Ecto neural progenitor cell (in vitro differentiated cells): ENCODE data around the gene NR0B2.
A peak's percentile ranks its signal among the peaks of the same experiment; 100 is the strongest.
"Not testable (repeated sequence)": the region's sequence is repeated elsewhere in the genome, so short reads cannot be mapped to it uniquely, and the experiment has no call there.

Source experiments
- DNase-seq: peaks from one replicate; pipeline ENCODE4 v3.0.0-alpha.2; 2018; ENCODE audit warnings: low spot score

NR0B2 gene

GRCh38 chr1:26913754-26914619 is at the start of gene NR0B2:
Gene NR0B2, minus strand, starts transcription at chr1:26913975. Its CDS starts 35 bp downstream, at chr1:26913940.
- DNase-seq = no peak

GRCh38 chr1:26961826-26962225 is 48.1 kb upstream of the NR0B2 start:
- no peak for DNase-seq

DNA sequence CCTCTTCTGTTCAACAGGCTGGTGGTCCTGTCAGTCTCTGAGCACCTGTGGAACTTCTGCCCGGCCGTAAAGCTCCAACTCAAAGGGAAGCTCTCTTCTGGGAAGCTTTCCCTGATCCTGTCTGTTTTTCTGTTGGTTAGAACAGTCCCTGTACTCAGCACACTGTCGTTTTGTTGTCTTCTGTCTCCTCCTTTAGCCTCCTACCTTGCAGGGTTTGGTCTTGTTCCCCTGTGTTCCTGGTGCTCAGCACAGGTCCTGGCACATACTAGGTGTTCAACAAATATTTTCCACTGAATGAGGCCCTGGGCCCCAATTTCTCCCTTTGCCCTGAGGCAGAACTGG is 46.8 kb upstream of the NR0B2 start:
- DNase-seq = no peak

DNA sequence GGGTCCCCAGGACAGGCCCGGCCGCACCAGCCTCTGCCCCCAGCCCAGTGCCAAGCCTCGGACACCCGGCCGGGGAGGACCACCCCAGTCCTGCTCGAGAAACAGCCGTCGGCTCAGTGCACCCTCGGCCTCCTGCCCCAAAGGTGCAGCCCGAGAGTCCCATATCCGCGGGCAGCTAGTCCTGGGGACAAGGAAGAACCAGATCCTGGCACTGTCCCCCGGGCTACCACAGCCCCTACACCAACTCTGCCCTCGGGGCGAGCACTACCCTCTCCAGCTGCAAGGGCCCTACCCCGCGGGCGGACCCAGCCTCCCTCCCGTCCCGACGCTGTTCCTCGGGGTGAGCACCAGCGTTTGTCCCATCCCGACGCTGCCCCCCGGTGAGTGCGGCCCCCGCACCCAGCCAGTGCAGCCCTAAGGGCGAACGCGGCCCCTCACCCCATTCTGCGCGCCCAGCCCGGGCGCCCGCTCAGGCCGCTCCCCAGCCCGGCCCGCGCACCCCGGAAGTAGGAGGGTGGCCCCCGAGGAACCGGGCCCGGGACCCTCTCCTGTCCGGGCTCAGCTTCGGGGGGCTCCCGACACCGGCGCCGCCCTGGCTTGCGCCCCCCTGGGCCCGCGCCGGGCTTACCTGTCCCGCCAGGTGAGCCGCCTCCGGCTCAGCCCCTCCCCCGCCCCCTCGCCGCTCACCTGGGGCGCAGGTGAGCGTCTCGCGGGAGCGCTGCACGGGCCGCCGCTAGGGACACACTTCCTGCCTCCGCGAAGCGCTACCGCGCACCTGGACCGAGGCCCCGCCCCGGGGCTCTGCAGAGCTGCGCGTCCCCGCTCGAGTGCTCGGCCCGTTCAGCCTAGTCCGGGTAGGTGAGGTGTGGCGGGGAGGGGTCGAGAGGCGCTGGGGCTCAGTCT is 46.2 kb upstream of the NR0B2 start, which contains the start of gene KDF1:
Gene KDF1 (minus strand): TSS at position 747 of the 903 bp plus-strand sequence. CDS start 8,088 bp downstream, outside the sequence.
- DNase-seq = peak; percentile 61

- no peak for DNase-seq
These were observed 45.5 kb upstream of the NR0B2 start for GRCh38 chr1:26959270-26959669.

GRCh38 chr1:26957306-26957705 is 43.5 kb upstream of the NR0B2 start:
- DNase-seq = no peak

DNA sequence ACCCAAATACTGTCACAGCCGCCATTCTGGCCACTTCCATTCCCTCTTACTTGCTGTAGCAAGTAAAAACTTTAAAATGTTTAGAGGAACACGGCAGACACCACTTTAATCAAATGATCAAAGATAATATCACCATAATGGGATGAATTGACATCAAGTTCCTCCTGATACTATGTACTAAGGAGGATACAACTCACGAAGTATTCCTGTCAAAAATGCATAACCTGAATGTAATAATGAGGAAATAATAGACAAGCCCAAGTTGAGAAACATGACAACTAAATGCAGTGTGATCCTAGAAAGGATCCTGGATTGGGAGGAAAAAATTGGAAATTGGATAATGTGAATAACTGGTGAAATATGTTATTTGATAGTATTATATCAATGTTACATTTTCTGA is 42.5 kb upstream of the NR0B2 start:
- no peak for DNase-seq

GRCh38 chr1:26953374-26953773 is 39.6 kb upstream of the NR0B2 start:
- no peak for DNase-seq

DNA sequence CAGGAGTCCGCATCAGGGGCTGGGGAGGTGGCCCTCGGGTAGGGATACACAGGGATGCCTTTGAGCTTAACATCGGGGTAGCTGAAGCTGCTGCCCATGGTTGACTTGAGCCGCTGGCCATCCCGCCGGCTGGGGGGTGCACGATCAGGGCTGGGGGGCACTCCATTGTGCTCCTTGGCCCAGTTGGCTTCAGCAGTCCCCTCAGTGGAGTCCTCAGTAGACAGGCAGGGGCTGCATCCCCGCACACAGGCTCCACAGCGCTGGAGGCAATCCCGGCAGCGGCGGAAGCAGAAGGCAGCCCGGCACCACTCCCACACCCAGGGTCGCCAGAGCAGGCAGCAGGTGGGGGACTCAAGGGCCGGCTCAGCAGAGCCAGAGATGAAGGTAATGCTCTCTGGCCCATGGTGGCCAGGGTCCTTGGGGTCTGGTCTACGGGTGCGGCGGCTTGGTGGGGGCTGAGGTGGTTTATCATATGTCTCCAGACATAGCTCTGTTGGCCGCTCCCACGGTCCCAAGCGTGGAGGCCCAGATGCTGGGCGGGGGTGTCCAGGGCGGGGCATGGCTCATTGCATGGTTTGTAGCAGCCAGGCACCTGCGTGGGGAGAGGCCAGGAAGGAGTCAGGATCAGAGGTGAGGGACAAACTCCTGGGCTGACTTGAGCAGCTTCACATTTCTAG is 38.2 kb upstream of the NR0B2 start:
- DNase-seq = no peak

- DNase-seq = no peak
These were observed 37.4 kb upstream of the NR0B2 start for GRCh38 chr1:26951216-26951615.

DNA sequence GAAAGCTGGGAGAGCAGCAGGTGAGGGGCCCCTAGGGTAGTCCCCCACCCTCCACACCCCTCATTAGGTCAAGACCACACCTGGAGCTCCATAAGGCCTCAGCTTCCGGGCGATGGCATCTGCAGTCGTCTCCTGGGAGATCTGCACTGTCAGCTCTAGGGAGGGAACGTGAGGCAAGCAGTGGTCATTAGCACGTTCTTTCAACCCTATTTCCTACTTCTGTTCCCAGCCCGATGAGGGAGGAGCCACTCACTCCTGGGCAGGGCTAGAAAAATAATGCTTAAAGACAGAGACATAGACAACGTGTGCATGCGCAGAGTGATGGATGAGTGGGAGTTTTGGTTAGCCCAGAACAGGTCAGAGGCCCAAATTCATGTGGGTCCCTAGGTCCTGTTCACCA is 36.8 kb upstream of the NR0B2 start:
- no peak for DNase-seq

GRCh38 chr1:26949926-26950319 is 36.1 kb upstream of the NR0B2 start:
- no peak for DNase-seq

- DNase-seq = no peak
These were observed 35.6 kb upstream of the NR0B2 start for GRCh38 chr1:26949266-26949925.

DNA sequence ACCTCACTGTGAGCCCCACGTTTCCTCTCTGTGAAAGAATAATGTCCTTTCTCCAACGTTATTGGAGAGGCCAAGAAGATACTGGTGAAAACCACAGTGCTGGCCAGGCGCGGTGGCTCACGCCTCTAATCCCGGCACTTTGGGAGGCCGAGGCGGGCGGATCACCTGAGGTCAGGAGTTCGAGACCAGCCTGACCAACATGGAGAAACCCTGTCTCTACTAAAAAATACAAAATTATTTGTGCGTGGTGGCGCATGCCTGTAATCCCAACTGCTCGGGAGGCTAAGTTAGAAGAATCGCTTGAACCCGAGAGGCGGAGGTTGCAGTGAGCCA is 34.9 kb upstream of the NR0B2 start:
- not testable (repeated sequence) for DNase-seq

GRCh38 chr1:26946270-26946669 is 32.5 kb upstream of the NR0B2 start:
- DNase-seq = no peak

- no peak for DNase-seq
These were observed 32.0 kb upstream of the NR0B2 start for GRCh38 chr1:26945728-26946127.

DNA sequence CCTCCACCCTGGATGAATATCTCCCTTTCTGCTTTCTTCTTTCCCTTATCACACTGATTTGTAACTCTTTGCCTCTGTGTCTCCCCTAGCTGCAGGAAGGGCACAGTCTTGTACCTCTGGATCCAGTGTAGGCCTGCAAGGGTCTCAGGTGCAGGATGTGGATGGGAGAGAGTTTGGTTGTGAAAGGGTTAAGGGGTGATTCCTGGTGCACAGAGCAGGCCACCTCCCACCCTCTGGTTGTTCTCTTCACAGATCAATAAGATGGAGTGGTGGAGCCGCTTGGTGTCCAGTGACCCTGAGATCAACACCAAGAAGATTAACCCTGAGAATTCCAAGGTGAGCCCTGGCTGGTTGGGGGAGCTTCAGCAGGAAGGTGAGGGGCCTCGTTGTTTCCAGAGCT is 31.4 kb upstream of the NR0B2 start:
- DNase-seq = no peak

DNA sequence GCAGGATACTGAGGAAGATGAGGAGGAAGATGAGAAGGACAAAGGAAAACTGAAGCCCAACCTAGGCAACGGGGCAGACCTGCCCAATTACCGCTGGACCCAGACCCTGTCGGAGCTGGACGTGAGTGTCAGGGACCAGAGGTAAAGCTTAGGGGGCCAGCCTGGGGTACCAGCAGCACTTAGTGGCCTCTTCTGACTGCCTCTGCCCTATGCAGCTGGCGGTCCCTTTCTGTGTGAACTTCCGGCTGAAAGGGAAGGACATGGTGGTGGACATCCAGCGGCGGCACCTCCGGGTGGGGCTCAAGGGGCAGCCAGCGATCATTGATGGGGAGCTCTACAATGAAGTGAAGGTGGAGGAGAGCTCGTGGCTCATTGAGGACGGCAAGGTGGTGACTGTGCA is 28.9 kb upstream of the NR0B2 start:
- DNase-seq = no peak

DNA sequence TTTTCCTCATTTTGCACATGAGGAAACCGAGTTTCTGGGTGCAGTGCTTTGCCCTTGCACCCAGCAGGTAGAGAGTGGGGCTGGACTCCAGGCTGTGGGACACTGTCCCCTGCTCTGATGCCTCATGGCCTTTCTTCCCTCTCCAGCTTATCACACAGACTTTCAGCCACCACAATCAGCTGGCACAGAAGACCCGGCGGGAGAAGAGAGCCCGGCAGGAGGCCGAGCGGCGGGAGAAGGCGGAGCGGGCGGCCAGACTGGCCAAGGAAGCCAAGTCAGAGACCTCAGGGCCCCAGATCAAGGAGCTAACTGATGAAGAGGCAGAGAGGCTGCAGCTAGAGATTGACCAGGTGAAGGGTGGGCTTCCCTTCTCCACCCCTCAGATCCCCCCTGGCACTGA is 27.5 kb upstream of the NR0B2 start:
- no peak for DNase-seq

GRCh38 chr1:26938659-26939025 is 24.9 kb upstream of the NR0B2 start:
- DNase-seq = no peak

- DNase-seq = no peak
These were observed 24.4 kb upstream of the NR0B2 start for GRCh38 chr1:26938004-26938658.

- DNase-seq = no peak
These were observed 23.0 kb upstream of the NR0B2 start for GRCh38 chr1:26936823-26937222.
